Bone marrow (tissue), 2 donors: Measurements from ENCODE around the gene FAM13B.

ENCODE experiments used
- DNase-seq, 2 donors: peaks; one replicate each; lab custom pipeline; 2025; lab: John Stamatoyannopoulos, UW

The FAM13B gene

DNA sequence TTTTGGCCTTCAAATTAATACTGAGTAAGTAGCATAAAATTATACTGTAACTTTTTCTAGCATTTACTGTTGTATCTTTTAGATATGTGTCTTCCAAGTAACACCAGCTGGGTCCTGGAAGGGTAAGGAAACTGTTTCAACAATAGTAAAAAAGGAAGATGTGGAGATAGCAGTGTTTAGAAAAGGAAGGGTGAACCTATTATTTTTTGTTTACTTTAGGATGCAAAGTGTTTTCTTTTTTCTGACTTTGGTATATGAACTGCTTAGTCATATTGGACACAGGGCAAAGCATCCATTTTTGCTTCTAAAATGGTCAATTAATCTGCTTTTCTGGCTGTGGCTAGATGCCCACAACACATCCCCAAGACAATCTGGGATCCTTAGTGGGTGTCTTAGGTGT lies 138.3 kb downstream of the FAM13B start:
- DNase-seq = no peak

DNA sequence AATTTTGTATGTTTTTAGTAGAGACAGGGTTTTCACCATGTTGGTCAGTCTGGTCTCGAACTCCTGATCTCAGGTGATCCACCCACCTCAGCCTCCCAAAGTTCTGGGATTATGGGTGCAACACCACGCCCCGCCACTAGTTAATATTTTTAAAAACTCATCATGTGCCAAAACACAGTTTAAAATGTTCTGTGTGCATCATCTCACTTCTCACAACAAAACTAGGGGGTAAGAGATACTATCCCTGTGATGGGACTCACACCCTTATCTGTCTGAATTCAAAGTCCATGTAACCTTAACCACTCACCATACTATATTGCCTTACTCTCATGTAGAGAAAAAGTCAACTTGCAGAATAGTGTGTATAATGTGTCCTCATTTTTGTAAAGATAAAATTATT lies 141.0 kb downstream of the FAM13B start:
- DNase-seq = no peak

DNA sequence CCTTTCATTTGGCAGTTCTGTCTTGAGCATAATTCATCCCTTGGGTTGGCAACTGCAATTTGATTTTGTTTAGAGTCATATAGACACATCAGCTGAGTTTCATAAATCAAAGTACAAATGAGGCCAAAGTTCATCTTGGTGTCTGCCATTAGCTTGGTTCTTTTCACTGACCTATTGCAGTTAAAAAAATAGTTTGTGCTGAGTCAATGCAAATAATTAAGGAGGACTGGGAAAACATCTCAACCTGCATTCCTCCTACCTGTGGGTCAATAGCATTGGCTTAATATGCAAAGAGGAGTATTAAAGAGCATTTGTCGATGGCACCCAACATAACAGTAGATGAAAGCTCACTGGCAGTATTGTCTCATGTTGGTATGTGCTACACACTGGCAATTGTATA lies 142.0 kb downstream of the FAM13B start:
- no peak for DNase-seq

DNA sequence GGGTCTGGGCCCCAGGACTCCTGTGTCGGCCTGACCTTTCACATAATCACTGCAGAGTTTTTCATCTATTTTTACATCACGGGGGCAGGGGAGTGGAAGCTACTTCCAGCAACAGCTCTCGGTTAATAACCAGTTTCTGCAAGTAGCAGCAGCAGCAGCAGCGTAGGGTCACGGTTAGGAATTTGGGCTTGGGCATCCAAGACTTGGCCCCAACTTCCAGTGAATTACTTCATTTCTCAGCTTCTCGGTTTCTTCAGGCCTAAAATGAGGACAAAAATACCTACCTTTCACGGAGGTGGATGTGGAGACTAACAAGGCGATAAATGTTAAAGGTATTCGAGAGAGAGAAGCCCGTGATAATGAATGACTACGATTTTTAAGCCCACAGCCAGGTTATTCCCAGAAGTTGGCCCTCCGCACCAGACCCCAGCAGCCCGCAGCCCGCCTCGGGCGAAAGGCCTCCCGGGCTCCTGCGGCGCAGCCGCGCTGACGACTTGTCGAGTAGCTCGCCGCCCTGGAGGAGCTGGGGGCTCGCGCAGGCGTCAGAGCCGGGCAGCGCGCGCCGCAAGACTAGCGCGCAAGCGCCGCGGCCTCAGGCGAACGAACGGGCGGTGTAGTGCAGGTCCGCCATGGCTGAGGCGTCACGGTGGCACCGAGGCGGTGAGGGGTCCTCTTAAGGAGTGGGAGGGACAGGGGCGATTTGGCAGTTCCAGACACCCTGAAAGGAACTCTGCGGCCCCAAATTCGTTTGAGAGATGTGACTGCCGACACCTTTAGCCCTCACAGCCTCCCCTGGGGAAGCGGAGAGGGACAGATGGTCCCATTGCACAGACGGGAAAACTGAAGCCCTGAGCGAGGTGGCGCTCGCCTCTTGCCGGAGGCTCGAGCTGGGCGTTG lies 143.8 kb downstream of the FAM13B start, which contains the start of gene PKD2L2:
Gene PKD2L2 (plus strand): TSS at position 595 of the 897 bp plus-strand sequence. CDS start 35 bp downstream, at position 630.
- peak; percentile 15 to 23 for DNase-seq

DNA sequence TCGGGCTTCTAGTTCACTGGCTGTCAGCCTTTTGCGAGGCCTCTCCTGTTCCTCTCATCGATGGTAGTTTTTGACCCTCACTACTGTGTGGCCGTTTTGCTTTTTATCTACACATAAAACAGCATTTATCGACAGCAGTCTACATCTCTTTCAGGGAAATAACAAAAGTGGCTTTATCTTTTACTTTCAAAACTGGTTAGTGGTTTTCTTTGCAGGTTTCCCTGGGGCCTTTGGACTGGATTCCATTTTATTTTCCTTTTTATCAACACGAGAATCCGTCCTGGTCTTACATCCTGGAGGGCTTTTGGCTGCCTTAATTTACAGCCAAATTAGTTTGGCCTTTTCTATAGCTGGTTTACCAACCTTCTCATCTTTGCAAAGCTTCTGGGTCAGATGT lies 144.4 kb downstream of the FAM13B start:
- no peak for DNase-seq
